Measurements from ENCODE around the gene ABHD1.

The ABHD1 gene

GRCh38 chr2:27170581-27171337 lies 47.1 kb downstream of the ABHD1 start:
- TF ChIP-seq CTCF (IDR thresholded peaks at IDR 0.05), result no peak

DNA sequence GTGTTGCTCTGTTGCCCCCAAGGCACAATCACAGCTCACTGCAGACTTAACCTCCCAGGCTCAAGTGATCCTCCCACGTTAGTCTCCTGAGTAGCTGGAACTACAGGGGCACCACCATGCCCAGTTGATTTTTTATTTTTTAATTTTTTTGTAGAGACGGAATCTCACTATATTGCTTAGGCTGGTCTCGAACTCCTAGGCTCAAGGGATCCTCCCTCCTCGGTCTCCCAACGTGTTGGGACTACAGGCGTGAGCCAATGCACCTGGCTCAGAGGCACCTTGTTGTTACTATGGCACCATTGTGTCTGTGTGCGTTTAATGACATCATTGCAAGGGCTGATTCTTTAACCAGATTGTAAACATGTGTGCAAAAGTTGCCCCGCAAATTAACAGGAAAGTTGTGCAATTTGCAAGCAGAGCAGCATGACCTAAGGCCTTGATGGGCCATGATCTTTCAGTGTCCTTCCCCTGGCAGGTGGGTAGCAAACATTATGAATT lies 47.8 kb downstream of the ABHD1 start:
- no peak for TF ChIP-seq CTCF (IDR thresholded peaks at IDR 0.05)

DNA sequence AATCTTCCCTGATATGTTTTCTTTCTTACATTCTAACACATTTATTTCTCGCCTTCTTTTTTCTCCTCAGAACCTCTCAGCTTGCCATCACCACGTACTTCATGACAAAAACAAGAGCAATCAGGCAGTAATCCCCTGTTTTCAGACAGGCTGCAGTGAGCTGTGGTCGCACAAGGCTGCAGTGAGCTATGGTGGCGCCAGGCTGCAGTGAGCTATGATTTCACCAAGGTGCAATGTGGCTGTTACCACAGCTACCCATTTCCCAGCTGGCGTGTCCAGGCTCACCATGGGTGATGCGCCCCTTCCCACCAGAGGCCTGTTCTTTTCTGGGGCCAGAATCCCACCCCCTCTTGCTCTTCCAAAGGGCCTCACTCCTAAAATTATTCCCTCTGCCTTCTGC lies 51.0 kb downstream of the ABHD1 start:
- no peak for TF ChIP-seq CTCF (IDR thresholded peaks at IDR 0.05)

DNA sequence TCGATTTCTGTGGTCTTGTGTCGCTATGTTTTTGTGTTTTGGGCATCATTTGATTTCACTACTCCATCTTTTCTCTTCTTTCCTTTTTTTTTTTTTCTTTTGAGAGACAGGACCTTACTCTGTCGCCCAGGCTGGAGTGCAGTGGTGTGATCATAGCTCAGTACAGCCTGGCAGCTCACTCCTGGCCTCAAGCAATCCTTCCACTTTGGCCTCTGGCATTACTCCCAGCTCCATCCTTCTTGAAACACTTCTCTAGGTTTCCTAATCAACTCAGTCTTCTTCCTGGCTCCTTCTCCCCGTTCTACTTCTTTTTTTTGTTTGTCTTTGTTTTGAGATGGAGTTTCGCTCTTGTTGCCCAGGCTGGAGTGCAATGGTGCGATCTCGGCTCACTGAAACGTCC lies 51.7 kb downstream of the ABHD1 start:
- no peak for TF ChIP-seq CTCF (IDR thresholded peaks at IDR 0.05)

DNA sequence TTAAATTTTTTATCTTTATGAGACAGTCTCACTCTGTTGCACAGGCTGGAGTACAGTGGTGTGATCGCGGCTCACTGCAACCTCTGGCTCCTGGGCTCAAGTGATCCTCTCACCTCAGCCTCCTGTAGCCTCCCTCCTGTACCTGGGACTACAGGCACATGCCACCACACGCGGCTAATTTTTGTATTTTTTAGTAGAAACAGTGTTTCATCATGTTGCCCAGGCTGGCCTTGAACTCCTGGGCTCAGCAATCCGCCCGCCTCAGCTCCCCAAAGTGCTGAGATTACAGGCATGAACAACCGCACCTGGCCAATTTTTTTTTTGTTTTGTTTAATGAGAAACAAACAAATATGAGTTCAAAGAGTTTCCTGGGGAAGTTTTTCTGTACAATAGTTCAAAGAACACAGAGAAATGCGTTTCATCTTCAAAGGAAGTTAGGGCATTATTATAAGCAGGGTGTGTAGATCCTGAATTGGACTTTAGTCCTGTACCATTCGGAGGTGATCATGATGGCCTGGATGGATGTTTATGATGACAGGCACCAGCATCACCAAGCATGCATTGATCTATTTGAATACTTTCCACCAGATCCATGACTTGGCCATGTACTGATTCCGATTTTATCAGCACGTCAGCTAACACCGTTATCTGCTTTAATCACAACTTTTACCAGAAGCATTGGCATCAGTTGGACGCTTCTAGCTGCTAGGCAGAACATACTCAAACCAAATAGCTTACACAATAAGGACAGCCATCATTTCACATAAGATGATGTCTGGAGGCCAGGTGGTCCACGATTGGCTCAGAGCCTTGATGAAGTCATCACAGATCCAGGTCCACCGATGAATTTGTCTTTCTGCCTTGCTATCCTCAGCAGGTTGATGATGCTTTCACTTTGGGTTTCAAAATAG lies 54.1 kb downstream of the ABHD1 start:
- TF ChIP-seq CTCF (IDR thresholded peaks at IDR 0.05), result no peak

- TF ChIP-seq CTCF (IDR thresholded peaks at IDR 0.05), result no peak
Measured at GRCh38 chr2:27178469-27178868, 54.9 kb downstream of the ABHD1 start.

DNA sequence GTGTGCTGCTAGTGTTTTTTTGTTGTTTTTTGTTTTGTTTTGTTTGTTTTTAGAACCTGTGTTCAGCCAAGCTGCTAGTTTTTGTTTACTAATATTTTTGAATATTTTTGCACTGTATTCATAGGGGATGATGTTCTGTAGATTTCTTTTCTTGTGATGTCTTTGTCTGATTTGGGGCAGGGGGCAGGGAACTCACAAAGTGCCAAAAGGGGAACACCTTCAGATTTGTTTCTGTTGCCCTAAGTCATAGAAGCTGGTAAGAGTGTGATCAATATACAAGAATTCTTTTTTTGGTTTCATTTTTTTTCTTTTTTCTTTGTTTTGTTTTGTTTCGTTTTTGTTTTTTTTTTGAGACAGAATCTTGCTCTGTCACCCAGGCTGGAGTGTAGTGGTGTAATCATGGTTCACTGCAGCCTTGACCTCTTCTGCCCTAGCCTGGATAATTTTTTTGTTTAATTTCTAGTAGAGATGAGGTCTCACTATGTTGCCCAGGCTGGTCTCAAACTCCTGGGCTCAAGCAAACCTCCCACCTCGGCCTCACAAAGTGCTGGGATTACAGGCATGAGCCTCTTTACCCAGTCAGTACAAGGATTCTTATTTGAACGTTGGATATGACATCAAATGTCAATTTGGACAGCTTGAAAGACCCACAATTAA lies 55.9 kb downstream of the ABHD1 start:
- TF ChIP-seq CTCF (IDR thresholded peaks at IDR 0.05), result no peak

All from LNCAP (cell line).